Liver (tissue), 9 donors: Measurements from ENCODE around the gene TTC34. TPM values are rescaled to one million over a fixed set of nuclear protein-coding genes. Genes with fewer than 3 reads are reported as not detected.

Experiments
- DNase-seq: peaks from one replicate; pipeline ENCODE4 v3.0.0-alpha.2; 2017; ENCODE audit warnings: low spot score
- H3K27ac ChIP-seq, 2 donors: one replicate each; pipeline ENCODE4 v1.7.0; 2013; ENCODE audit warnings: inconsistent platforms in 2 of 2, low read length in 2 of 2, control low read depth in 1 of 2, low read depth in 1 of 2, mild to moderate bottlenecking in 1 of 2
- H3K27me3 ChIP-seq, 4 donors: one replicate each; pipeline versions ENCODE4 v1.6.1 to v1.7.0; 2013; ENCODE audit warnings: low read length in 3 of 4, inconsistent platforms in 1 of 4, mild to moderate bottlenecking in 1 of 4, moderate library complexity in 1 of 4; ENCODE audit not compliant: control insufficient read depth in 4 of 4, insufficient read depth in 4 of 4
- H3K36me3 ChIP-seq, 4 donors: one replicate each; pipeline versions ENCODE4 v1.6.1 to v1.7.0; 2013; ENCODE audit warnings: low read length in 3 of 4, mild to moderate bottlenecking in 3 of 4, low read depth in 1 of 4, moderate library complexity in 1 of 4; ENCODE audit not compliant: control insufficient read depth in 4 of 4, insufficient read depth in 3 of 4
- H3K4me1 ChIP-seq, 4 donors: one replicate each; pipeline versions ENCODE4 v1.6.1 to v1.7.0; 2013; ENCODE audit warnings: low read length in 3 of 4, mild to moderate bottlenecking in 3 of 4, moderate library complexity in 1 of 4; ENCODE audit not compliant: control insufficient read depth in 4 of 4, insufficient read depth in 4 of 4
- H3K4me3 ChIP-seq, 3 donors: one replicate each; pipeline versions ENCODE4 v1.6.1 to v1.7.0; 2013; ENCODE audit warnings: low read length in 3 of 3, control low read depth in 1 of 3, low read depth in 1 of 3, mild to moderate bottlenecking in 1 of 3
- H3K9ac ChIP-seq, 2 donors: one replicate each; pipeline ENCODE4 v1.7.0; 2013; ENCODE audit warnings: low read length in 2 of 2, mild to moderate bottlenecking in 2 of 2, moderate library complexity in 2 of 2, control low read depth in 1 of 2, low read depth in 1 of 2
- H3K9me3 ChIP-seq, 4 donors: one replicate each; pipeline versions ENCODE4 v1.6.1 to v1.7.0; 2013; ENCODE audit warnings: low read length in 3 of 4; ENCODE audit not compliant: control insufficient read depth in 4 of 4
- EGR1 ChIP-seq, 2 donors: IDR thresholded peaks; 2 replicates each; pipeline ENCODE4 v1.6.1; 2016 to 2018; ENCODE audit warnings: antibody characterized with exemption in 2 of 2, low read depth in 2 of 2
- FOXA1 ChIP-seq: IDR thresholded peaks from 2 replicates; pipeline ENCODE4 v1.6.1; 2016; ENCODE audit warnings: antibody characterized with exemption
- FOXA2 ChIP-seq: IDR thresholded peaks from 2 replicates; pipeline ENCODE4 v1.6.1; 2016; ENCODE audit warnings: antibody characterized with exemption
- GABPA ChIP-seq, 2 donors: IDR thresholded peaks in 1 of 2; conservative IDR thresholded peaks in 1 of 2; 2 replicates each; pipeline ENCODE4 v1.6.1; 2016; ENCODE audit warnings: antibody characterized with exemption in 2 of 2, mild to moderate bottlenecking in 1 of 2, moderate library complexity in 1 of 2
- HNF4A ChIP-seq, 2 donors: conservative IDR thresholded peaks; 2 replicates each; pipeline ENCODE4 v1.6.1; 2016; ENCODE audit warnings: antibody characterized with exemption in 2 of 2, mild to moderate bottlenecking in 2 of 2
- HNF4G ChIP-seq: IDR thresholded peaks from 2 replicates; pipeline ENCODE4 v1.6.1; 2016; ENCODE audit warnings: antibody characterized with exemption
- JUND ChIP-seq, 2 donors: IDR thresholded peaks; 2 replicates each; pipeline ENCODE4 v1.6.1; 2016; ENCODE audit warnings: antibody characterized with exemption in 2 of 2
- NR2F2 ChIP-seq: IDR thresholded peaks from 2 replicates; pipeline ENCODE4 v1.6.1; 2016; ENCODE audit warnings: antibody characterized with exemption
- RAD21 ChIP-seq, 2 donors: IDR thresholded peaks; 2 replicates each; pipeline ENCODE4 v1.6.1; 2016; ENCODE audit warnings: antibody characterized with exemption in 2 of 2, mild to moderate bottlenecking in 2 of 2
- RXRA ChIP-seq, 2 donors: IDR thresholded peaks; 2 replicates each; pipeline ENCODE4 v1.6.1; 2017 to 2018; ENCODE audit warnings: antibody characterized with exemption in 2 of 2, mild to moderate bottlenecking in 1 of 2
- SP1 ChIP-seq: IDR thresholded peaks from 2 replicates; pipeline ENCODE4 v1.6.1; 2018; ENCODE audit warnings: antibody characterized with exemption, mild to moderate bottlenecking
- TAF1 ChIP-seq: conservative IDR thresholded peaks from 2 replicates; pipeline ENCODE4 v1.6.1; 2016; ENCODE audit warnings: antibody characterized with exemption, mild to moderate bottlenecking
- YY1 ChIP-seq: IDR thresholded peaks from 2 replicates; pipeline ENCODE4 v1.6.1; 2016; ENCODE audit warnings: antibody characterized with exemption, mild to moderate bottlenecking
- whole genome bisulfite sequencing: extraction: QIAGEN DNeasy Blood & Tissue Kit; methylation state at CpG from one replicate; pipeline ENCODE4 v1.1.7; 2013; 5-methylcytosine and 5-hydroxymethylcytosine counted together
- polyA plus RNA-seq, 2 donors: library from polyadenylated mRNA; stranded (reverse) in 1 of 2; unstranded in 1 of 2; fragments of 200-250 nt in 1 of 2; fragments of >200 nt in 1 of 2; fragmentation: Nextera tagmentation in 1 of 2; extraction: Ambion mirVana in 1 of 2; gene quantifications; one replicate each; pipeline versions ENCODE4 v1.2.1 to v1.2.3, GENCODE V29; 2013 to 2015
- total RNA-seq, 2 donors: library from RNA; depleted of rRNA; stranded (reverse); fragments of >200 nt; gene quantifications; one replicate each; pipeline ENCODE4 v1.2.3, GENCODE V29; 2014
- TF ChIP-seq, protein P1 (sequence below): IDR thresholded peaks from 2 replicates; pipeline ENCODE4 v1.6.1; 2016; ENCODE audit warnings: antibody characterized with exemption, mild to moderate bottlenecking
- TF ChIP-seq, protein P2 (sequence below): fragments of 150-350 bp; IDR thresholded peaks from 2 replicates; pipeline ENCODE4 v1.5.1; 2017; ENCODE audit warnings: improper control_type of control experiment, low read depth, low read length; ENCODE audit not compliant: missing input control
- TF ChIP-seq, protein P3 (sequence below): IDR thresholded peaks from 2 replicates; pipeline ENCODE4 v1.6.1; 2016; ENCODE audit warnings: antibody characterized with exemption
- TF ChIP-seq, protein P4 (sequence below): IDR thresholded peaks from 2 replicates; pipeline ENCODE4 v1.6.1; 2016; ENCODE audit warnings: antibody characterized with exemption
- TF ChIP-seq, protein P5 (sequence below): IDR thresholded peaks from 2 replicates; pipeline ENCODE4 v1.6.1; 2016; ENCODE audit warnings: antibody characterized with exemption
- donor health status: healthy.
- donor health status: healthy.
- donor health status: healthy.
- donor health status: healthy.
- donor health status: healthy.

Gene TTC34
- total and polyA plus RNA-seq, 4 donors: 0.01 to 0.25 (median 0.08) TPM; not detected in 1

DNA sequence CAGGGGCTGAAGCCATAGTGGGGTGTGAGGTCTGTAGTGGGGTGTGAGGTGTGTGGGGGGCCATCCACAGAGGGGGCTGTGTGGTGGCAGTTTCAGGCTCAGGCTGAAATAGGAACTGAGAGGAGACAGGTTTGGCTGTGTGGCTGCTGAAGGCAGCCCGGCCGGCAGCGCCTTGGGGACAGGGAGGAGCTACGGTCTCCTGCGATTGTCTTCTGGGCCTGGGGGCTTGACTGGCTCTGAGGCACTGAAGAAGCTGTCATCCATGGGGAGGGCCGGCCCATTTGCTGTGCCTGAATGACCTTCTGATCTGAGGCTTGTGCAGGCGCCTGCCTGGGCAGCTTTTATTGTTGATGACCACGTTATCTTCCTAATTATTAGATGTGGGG is 10.0 kb upstream of the TTC34 start:
- WGBS: 80% methylated on average over 8 of the region's 8 CpGs
- TF ChIP-seq, protein P1, sequence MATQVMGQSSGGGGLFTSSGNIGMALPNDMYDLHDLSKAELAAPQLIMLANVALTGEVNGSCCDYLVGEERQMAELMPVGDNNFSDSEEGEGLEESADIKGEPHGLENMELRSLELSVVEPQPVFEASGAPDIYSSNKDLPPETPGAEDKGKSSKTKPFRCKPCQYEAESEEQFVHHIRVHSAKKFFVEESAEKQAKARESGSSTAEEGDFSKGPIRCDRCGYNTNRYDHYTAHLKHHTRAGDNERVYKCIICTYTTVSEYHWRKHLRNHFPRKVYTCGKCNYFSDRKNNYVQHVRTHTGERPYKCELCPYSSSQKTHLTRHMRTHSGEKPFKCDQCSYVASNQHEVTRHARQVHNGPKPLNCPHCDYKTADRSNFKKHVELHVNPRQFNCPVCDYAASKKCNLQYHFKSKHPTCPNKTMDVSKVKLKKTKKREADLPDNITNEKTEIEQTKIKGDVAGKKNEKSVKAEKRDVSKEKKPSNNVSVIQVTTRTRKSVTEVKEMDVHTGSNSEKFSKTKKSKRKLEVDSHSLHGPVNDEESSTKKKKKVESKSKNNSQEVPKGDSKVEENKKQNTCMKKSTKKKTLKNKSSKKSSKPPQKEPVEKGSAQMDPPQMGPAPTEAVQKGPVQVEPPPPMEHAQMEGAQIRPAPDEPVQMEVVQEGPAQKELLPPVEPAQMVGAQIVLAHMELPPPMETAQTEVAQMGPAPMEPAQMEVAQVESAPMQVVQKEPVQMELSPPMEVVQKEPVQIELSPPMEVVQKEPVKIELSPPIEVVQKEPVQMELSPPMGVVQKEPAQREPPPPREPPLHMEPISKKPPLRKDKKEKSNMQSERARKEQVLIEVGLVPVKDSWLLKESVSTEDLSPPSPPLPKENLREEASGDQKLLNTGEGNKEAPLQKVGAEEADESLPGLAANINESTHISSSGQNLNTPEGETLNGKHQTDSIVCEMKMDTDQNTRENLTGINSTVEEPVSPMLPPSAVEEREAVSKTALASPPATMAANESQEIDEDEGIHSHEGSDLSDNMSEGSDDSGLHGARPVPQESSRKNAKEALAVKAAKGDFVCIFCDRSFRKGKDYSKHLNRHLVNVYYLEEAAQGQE: no peak
- TF ChIP-seq SP1 (no peak), GABPA (IDR thresholded peaks at IDR 0.05 in 1 of 2, conservative IDR thresholded peaks at IDR 0.05 in 1 of 2) (no peak), JUND (IDR thresholded peaks at IDR 0.05) (no peak), HNF4A (conservative IDR thresholded peaks at IDR 0.05) (no peak), FOXA2 (no peak), HNF4G (no peak), RAD21 (IDR thresholded peaks at IDR 0.05) (no peak), YY1 (no peak), EGR1 (IDR thresholded peaks at IDR 0.05; ENCODE audit: low read depth in 2 of 2) (no peak), NR2F2 (no peak), TAF1 (no peak), RXRA (IDR thresholded peaks at IDR 0.05) (no peak), FOXA1 (no peak)
- TF ChIP-seq, protein P2, sequence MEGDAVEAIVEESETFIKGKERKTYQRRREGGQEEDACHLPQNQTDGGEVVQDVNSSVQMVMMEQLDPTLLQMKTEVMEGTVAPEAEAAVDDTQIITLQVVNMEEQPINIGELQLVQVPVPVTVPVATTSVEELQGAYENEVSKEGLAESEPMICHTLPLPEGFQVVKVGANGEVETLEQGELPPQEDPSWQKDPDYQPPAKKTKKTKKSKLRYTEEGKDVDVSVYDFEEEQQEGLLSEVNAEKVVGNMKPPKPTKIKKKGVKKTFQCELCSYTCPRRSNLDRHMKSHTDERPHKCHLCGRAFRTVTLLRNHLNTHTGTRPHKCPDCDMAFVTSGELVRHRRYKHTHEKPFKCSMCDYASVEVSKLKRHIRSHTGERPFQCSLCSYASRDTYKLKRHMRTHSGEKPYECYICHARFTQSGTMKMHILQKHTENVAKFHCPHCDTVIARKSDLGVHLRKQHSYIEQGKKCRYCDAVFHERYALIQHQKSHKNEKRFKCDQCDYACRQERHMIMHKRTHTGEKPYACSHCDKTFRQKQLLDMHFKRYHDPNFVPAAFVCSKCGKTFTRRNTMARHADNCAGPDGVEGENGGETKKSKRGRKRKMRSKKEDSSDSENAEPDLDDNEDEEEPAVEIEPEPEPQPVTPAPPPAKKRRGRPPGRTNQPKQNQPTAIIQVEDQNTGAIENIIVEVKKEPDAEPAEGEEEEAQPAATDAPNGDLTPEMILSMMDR: no peak
- TF ChIP-seq, protein P3, sequence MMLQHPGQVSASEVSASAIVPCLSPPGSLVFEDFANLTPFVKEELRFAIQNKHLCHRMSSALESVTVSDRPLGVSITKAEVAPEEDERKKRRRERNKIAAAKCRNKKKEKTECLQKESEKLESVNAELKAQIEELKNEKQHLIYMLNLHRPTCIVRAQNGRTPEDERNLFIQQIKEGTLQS: no peak
- TF ChIP-seq, protein P4, sequence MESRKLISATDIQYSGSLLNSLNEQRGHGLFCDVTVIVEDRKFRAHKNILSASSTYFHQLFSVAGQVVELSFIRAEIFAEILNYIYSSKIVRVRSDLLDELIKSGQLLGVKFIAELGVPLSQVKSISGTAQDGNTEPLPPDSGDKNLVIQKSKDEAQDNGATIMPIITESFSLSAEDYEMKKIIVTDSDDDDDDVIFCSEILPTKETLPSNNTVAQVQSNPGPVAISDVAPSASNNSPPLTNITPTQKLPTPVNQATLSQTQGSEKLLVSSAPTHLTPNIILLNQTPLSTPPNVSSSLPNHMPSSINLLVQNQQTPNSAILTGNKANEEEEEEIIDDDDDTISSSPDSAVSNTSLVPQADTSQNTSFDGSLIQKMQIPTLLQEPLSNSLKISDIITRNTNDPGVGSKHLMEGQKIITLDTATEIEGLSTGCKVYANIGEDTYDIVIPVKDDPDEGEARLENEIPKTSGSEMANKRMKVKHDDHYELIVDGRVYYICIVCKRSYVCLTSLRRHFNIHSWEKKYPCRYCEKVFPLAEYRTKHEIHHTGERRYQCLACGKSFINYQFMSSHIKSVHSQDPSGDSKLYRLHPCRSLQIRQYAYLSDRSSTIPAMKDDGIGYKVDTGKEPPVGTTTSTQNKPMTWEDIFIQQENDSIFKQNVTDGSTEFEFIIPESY: no peak
- TF ChIP-seq, protein P5, sequence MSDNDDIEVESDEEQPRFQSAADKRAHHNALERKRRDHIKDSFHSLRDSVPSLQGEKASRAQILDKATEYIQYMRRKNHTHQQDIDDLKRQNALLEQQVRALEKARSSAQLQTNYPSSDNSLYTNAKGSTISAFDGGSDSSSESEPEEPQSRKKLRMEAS: no peak
- no peak overlapping the region for H3K4me3 ChIP-seq
- H3K4me1 ChIP-seq: no peaks in the 10 kb centered on the region
- no peaks in the 10 kb centered on the region for H3K36me3 ChIP-seq
- H3K9ac ChIP-seq: no peak overlapping the region
- H3K9me3 ChIP-seq: peaks cover 3 to 9% (median 5%) of the 10 kb centered on the region in 4 donors
- DNase-seq: no peak
- H3K27me3 ChIP-seq: peaks cover 0 to 3% (median 0%) of the 10 kb centered on the region in 4 donors
- H3K27ac ChIP-seq: no peak overlapping the region
